OCI-LY1 (cell line): Measurements from ENCODE around the gene CELA3B.
"Not testable (repeated sequence)": the region's sequence is repeated elsewhere in the genome, so short reads cannot be mapped to it uniquely, and the experiment has no call there.

Experiments used
- EZH2 ChIP-seq: fragments of 200-600 bp; sonication (generic), shearing (Covaris generic); IDR thresholded peaks from 2 replicates; pipeline ENCODE4 v1.8.0; 2017; ENCODE audit warnings: borderline replicate concordance, mixed run types, mild to moderate bottlenecking, antibody characterized with exemption, low read length, moderate library complexity, mixed read lengths
- TF ChIP-seq, protein P1 (sequence below): fragments of 200-600 bp; sonication (generic), shearing (Covaris generic); IDR thresholded peaks from 2 replicates; pipeline ENCODE4 v1.5.1; 2017; ENCODE audit warnings: mild to moderate bottlenecking, antibody characterized with exemption, low read length, moderate library complexity, mixed read lengths

DNA sequence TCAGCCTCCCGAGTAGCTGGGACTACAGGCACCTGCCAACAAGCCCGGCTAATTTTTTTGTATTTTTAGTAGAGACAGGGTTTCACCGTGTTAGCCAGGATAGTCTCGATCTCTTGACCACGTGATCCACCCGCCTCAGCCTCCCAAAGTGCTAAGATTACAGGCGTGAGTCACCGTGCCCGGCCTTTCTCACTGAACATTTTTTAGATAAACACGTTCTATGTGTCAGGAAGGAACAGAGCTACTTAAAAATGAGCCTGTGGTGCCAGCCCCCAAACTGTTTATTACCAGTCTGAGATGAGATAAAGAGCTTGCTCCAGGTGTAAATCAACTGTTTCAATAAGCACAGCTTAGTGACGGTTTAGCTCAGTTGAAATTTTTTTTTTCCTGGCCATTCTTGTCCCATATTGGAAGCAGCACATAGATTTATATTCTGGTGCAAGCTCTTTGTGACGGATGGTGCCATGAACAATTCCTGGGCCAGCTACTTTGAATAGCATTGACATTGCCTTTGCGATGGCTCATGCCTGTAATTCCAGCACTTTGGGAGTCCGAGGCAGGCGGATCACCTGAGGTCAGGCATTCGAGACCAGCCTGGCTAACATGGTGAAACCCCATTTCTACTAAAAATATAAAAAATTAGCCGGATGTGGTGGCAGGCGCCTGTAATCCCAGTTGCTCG lies 33.7 kb upstream of the CELA3B start:
- TF ChIP-seq, protein P1, sequence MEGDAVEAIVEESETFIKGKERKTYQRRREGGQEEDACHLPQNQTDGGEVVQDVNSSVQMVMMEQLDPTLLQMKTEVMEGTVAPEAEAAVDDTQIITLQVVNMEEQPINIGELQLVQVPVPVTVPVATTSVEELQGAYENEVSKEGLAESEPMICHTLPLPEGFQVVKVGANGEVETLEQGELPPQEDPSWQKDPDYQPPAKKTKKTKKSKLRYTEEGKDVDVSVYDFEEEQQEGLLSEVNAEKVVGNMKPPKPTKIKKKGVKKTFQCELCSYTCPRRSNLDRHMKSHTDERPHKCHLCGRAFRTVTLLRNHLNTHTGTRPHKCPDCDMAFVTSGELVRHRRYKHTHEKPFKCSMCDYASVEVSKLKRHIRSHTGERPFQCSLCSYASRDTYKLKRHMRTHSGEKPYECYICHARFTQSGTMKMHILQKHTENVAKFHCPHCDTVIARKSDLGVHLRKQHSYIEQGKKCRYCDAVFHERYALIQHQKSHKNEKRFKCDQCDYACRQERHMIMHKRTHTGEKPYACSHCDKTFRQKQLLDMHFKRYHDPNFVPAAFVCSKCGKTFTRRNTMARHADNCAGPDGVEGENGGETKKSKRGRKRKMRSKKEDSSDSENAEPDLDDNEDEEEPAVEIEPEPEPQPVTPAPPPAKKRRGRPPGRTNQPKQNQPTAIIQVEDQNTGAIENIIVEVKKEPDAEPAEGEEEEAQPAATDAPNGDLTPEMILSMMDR = not testable (repeated sequence)
- TF ChIP-seq EZH2 = not testable (repeated sequence)
